Endothelial cell of umbilical vein (primary cell): ENCODE results near the gene KANSL1L. TPM values are rescaled to one million over a fixed set of nuclear protein-coding genes. Genes with fewer than 3 reads are reported as not detected.

Experiments
- BruUV-seq: library from RNA; stranded (reverse); fragments of 400-500 nt; replicated peaks from 2 replicates; lab custom pipeline; 2021; lab: Mats Ljungman, UMichigan
- CTCF ChIA-PET: fragments of 300-600, 350-600 bp; sonication (Branson Sonifier 250); formaldehyde crosslinking; loops from one replicate; lab custom pipeline; 2021; ENCODE audit warnings: antibody characterized with exemption, inconsistent platforms; lab: Charles Lee
- POLR2A ChIA-PET: fragments of 300-600, 350-600 bp; sonication (Branson Sonifier 250); formaldehyde crosslinking; loops from one replicate; lab custom pipeline; 2021; ENCODE audit warnings: antibody characterized with exemption, inconsistent platforms; lab: Charles Lee
- DNase-seq: peaks from one replicate; pipeline ENCODE4 v3.0.0-alpha.2; 2011; ENCODE audit warnings: low read depth, low spot score
- FAIRE-seq: peaks from 2 replicates; lab custom pipeline; 2011; peaks lifted over from hg19 to GRCh38; lab: Jason Lieb, UNC
- H2AFZ ChIP-seq: 2 replicates; pipeline ENCODE4 v1.6.0; 2012; ENCODE audit warnings: low read depth, low read length, control low read depth, inconsistent platforms
- H3K27ac ChIP-seq: 2 replicates; pipeline ENCODE4 v1.5.1; 2011; ENCODE audit warnings: low read depth, mild to moderate bottlenecking, control low read depth, low read length, moderate library complexity; ENCODE audit not compliant: insufficient read depth
- H3K27me3 ChIP-seq, 2 experiments: 2 replicates each; pipeline versions ENCODE4 v1.6.0 to v1.6.1; 2011; ENCODE audit warnings: low read length in 2 of 2, mixed read lengths in 1 of 2; ENCODE audit not compliant: control insufficient read depth in 2 of 2, insufficient read depth in 2 of 2
- H3K36me3 ChIP-seq, 2 experiments: 2 replicates in 1 of 2; 3 replicates in 1 of 2; pipeline ENCODE4 v1.5.1; 2011; ENCODE audit warnings: low read length in 2 of 2, mild to moderate bottlenecking in 1 of 2, moderate library complexity in 1 of 2; ENCODE audit not compliant: control insufficient read depth in 2 of 2, insufficient read depth in 2 of 2; ENCODE audit errors: extremely low read depth in 1 of 2
- H3K4me1 ChIP-seq: 3 replicates; pipeline ENCODE4 v1.5.1; 2011; ENCODE audit warnings: mild to moderate bottlenecking, low read length; ENCODE audit not compliant: control insufficient read depth, insufficient read depth; ENCODE audit errors: extremely low read depth
- H3K4me2 ChIP-seq: 2 replicates; pipeline ENCODE4 v1.6.1; 2011; ENCODE audit warnings: low read length, control low read depth, mixed read lengths; ENCODE audit not compliant: insufficient read depth
- H3K4me3 ChIP-seq, 3 experiments: fragments of 200-600 bp in 1 of 3; sonication (generic), shearing (Covaris generic) in 1 of 3; replicated peaks in 1 of 3; 2 replicates each; pipeline ENCODE4 v1.5.1; 2011 to 2016; ENCODE audit warnings: control low read depth in 3 of 3, low read length in 3 of 3, mild to moderate bottlenecking in 2 of 3, inconsistent platforms in 1 of 3, low read depth in 1 of 3, moderate library complexity in 1 of 3; ENCODE audit not compliant: insufficient read depth in 1 of 3
- H3K79me2 ChIP-seq: 2 replicates; pipeline ENCODE4 v1.6.0; 2012; ENCODE audit warnings: low read length, inconsistent platforms; ENCODE audit not compliant: control insufficient read depth, insufficient read depth
- H3K9ac ChIP-seq: replicated peaks from 2 replicates; pipeline ENCODE3; 2011; ENCODE audit warnings: low read length, control low read depth; ENCODE audit not compliant: insufficient read depth; ENCODE audit errors: extremely low read depth
- H3K9me1 ChIP-seq: replicated peaks from 3 replicates; pipeline ENCODE4 v1.6.0; 2011; ENCODE audit warnings: mild to moderate bottlenecking, low read length; ENCODE audit not compliant: control insufficient read depth, insufficient read depth; ENCODE audit errors: extremely low read depth
- H3K9me3 ChIP-seq: replicated peaks from 2 replicates; pipeline ENCODE4 v1.5.1; 2012; ENCODE audit warnings: low read length, inconsistent platforms; ENCODE audit not compliant: control insufficient read depth, insufficient read depth
- H4K20me1 ChIP-seq: replicated peaks from 2 replicates; pipeline ENCODE3; 2011; ENCODE audit warnings: mild to moderate bottlenecking, low read length; ENCODE audit not compliant: control insufficient read depth, insufficient read depth; ENCODE audit errors: extremely low read depth
- CTCF ChIP-seq, 2 donors: IDR thresholded peaks; 1 replicate in 1 of 2; 2 replicates in 1 of 2; pipeline ENCODE4 v1.5.1; 2011; ENCODE audit warnings: low read length in 2 of 2, mild to moderate bottlenecking in 2 of 2, moderate library complexity in 2 of 2, control low read depth in 1 of 2, inconsistent platforms in 1 of 2, low read depth in 1 of 2; ENCODE audit not compliant: insufficient read depth in 1 of 2; ENCODE audit errors: extremely low read depth in 1 of 2
- EZH2 ChIP-seq: IDR thresholded peaks from 2 replicates; pipeline ENCODE4 v1.6.1; 2012; ENCODE audit warnings: borderline replicate concordance, low read depth, mild to moderate bottlenecking, moderate library complexity, low read length, inconsistent platforms; ENCODE audit not compliant: severe bottlenecking
- FOS ChIP-seq: IDR thresholded peaks from 2 replicates; pipeline ENCODE4 v1.6.1; 2011; ENCODE audit warnings: mild to moderate bottlenecking, low read length, moderate library complexity, borderline replicate concordance; ENCODE audit not compliant: insufficient read depth
- GATA2 ChIP-seq: IDR thresholded peaks from 2 replicates; pipeline ENCODE4 v1.7.0; 2011; ENCODE audit warnings: low read depth, mild to moderate bottlenecking, moderate library complexity, mixed read lengths, low read length; ENCODE audit not compliant: insufficient read length, insufficient read depth
- JUN ChIP-seq: IDR thresholded peaks from 2 replicates; pipeline ENCODE4 v1.6.1; 2011; ENCODE audit warnings: borderline replicate concordance, low read depth; ENCODE audit not compliant: insufficient read length, insufficient read depth
- MYC ChIP-seq: IDR thresholded peaks from one replicate; pipeline ENCODE4 v1.6.1; 2011; ENCODE audit warnings: mild to moderate bottlenecking, low read depth, low read length
- POLR2A ChIP-seq: IDR thresholded peaks from 2 replicates; pipeline ENCODE4 v1.6.1; 2012; ENCODE audit warnings: low read depth, mild to moderate bottlenecking, control low read depth, low read length
- POLR2AphosphoS5 ChIP-seq: IDR thresholded peaks from 2 replicates; pipeline ENCODE4 v1.6.1; 2012; ENCODE audit warnings: low read depth, mild to moderate bottlenecking, control low read depth, low read length, moderate library complexity; ENCODE audit not compliant: insufficient read depth
- dilution Hi-C: fragments of 300-500 bp; cut with MboI; formaldehyde crosslinking; loops from one replicate; pipeline ENCODE4 v1.15.0; 2019; ENCODE audit warnings: low sequenced_read_pairs; ENCODE audit not compliant: extremely low pct_ligation_motif_present
- intact Hi-C: fragments of 100-400 bp; cut with micrococcal nuclease; formaldehyde crosslinking; loops from one replicate; pipeline ENCODE4 v1.10.0; 2022
- polyA plus RNA-seq, 4 experiments: library from polyadenylated mRNA; depleted of rRNA in 3 of 4; stranded (reverse) in 3 of 4; unstranded in 1 of 4; fragments of >200 nt; gene quantifications; 2 replicates each; pipeline versions ENCODE4 v1.2.1 to v1.2.3, GENCODE V29; 2011 to 2012; ENCODE audit warnings: missing spikeins in 1 of 4
- total RNA-seq: library from RNA; stranded (reverse); gene quantifications from 2 replicates; pipeline ENCODE4 v1.2.3, GENCODE V29; 2021
- TF ChIP-seq, protein P1 (sequence below): IDR thresholded peaks from 2 replicates; pipeline ENCODE4 v1.6.1; 2011; ENCODE audit not compliant: insufficient read depth, insufficient read length

KANSL1L gene
- total and polyA plus RNA-seq, 2 donors (not counting 3 experiments of a cell fraction or from before 2014, with no cell fraction given) = 4.3 to 14.0 TPM

DNA sequence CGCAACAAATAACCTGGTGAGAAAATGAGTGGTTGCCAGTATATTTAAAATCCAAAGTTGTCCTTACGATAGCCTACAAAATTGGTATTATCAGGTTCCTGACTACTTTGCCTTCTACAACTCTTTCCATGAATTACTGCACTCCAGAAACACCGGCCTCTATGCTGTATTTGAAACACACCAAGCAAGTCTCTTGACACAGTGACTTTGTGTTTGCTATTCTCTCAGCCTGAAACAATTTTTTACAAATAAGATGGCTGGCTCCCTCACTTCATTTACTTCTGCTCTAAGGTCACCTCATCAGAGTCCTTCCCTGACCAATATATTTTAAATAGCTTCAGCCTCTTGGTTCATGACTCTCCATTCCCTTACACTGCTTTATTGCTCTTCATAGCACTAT is 12.2 kb downstream of the KANSL1L start:
- no peaks in the 10 kb centered on the region for H3K9me1 ChIP-seq
- FAIRE-seq = no peak
- H2AFZ ChIP-seq = no peak overlapping the region
- no peaks in the 10 kb centered on the region for H3K4me1 ChIP-seq
- ChIA-PET CTCF (interaction anchor here (1.2 kb wide), 1 partner anchor 13 kb away, joined by 3 read pairs; no protein-coding TSS in a partner anchor), POLR2A (no interaction called here)
- H3K36me3 ChIP-seq = no peaks in the 10 kb centered on the region
- no peak overlapping the region for H3K9ac ChIP-seq
- H3K4me2 ChIP-seq = no peak overlapping the region
- peaks cover 2% of the 10 kb centered on the region for H3K79me2 ChIP-seq
- no peaks in the 10 kb centered on the region for H4K20me1 ChIP-seq
- H3K9me3 ChIP-seq = no peaks in the 10 kb centered on the region
- intact Hi-C loops (no loop called here), dilution Hi-C loops (no loop called here)
- TF ChIP-seq CTCF (IDR thresholded peaks at IDR 0.05; ENCODE audit: extremely low read depth in 1 of 2, insufficient read depth in 1 of 2, low read depth in 1 of 2, low read length in 2 of 2) = no peak
- no peak for TF ChIP-seq MYC
- no peak for TF ChIP-seq POLR2AphosphoS5
- TF ChIP-seq JUN = no peak
- no peak for TF ChIP-seq GATA2
- no peak for TF ChIP-seq POLR2A
- TF ChIP-seq, protein P1, sequence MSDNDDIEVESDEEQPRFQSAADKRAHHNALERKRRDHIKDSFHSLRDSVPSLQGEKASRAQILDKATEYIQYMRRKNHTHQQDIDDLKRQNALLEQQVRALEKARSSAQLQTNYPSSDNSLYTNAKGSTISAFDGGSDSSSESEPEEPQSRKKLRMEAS = no peak
- TF ChIP-seq FOS = no peak
- TF ChIP-seq EZH2 = no peak
- BruUV-seq = no TSS peak
- no peak overlapping the region for H3K27ac ChIP-seq
- no peak overlapping the region for H3K4me3 ChIP-seq
- no peak for DNase-seq
- H3K27me3 ChIP-seq = no peaks in the 10 kb centered on the region
